ENCODE results near the gene SLC10A7. TPM values are rescaled to one million over a fixed set of nuclear protein-coding genes. Genes with fewer than 3 reads are reported as not detected.

The SLC10A7 gene
- total and polyA plus RNA-seq, 2 donors (not counting 1 experiment from before 2014, with no cell fraction given), result 7.4 to 12.6 TPM

DNA sequence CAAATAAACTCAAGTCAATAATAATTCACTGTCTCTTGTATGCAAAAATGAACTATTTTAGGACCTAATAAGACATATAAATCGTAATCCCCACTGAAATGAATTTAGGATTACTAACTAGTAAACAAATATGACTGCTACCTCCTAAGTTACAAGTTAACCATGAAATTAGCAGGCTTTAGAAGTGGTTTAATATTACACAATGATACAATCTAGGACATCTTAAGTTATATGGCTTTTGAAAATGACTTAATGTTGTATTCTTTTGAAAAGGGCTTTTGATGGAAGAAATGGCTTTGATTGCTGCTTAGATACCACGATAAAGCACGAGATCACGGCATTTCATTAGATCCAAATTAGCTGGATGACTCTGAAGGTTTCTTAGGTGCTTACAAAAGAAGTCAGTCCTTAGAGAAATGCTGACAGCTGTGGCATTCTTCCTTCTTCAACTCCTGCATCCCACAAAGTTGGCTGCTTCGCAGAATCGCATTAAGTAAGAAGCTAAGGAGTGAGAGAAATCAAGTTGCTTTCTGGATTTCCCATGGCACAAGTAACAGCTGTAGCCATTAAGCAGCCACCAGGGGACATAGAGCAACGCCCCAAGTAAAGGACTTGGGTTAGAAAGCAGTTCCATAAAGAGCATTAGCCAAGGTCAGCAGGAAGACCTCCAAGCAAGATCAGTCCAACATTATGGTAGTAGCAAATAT, 6.9 kb downstream of the SLC10A7 start:
- no peak for TF ChIP-seq EZH2 (IDR thresholded peaks at IDR 0.05; ENCODE audit: low read length, missing control alignments)
- TF ChIP-seq, protein P1, sequence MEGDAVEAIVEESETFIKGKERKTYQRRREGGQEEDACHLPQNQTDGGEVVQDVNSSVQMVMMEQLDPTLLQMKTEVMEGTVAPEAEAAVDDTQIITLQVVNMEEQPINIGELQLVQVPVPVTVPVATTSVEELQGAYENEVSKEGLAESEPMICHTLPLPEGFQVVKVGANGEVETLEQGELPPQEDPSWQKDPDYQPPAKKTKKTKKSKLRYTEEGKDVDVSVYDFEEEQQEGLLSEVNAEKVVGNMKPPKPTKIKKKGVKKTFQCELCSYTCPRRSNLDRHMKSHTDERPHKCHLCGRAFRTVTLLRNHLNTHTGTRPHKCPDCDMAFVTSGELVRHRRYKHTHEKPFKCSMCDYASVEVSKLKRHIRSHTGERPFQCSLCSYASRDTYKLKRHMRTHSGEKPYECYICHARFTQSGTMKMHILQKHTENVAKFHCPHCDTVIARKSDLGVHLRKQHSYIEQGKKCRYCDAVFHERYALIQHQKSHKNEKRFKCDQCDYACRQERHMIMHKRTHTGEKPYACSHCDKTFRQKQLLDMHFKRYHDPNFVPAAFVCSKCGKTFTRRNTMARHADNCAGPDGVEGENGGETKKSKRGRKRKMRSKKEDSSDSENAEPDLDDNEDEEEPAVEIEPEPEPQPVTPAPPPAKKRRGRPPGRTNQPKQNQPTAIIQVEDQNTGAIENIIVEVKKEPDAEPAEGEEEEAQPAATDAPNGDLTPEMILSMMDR (conservative IDR thresholded peaks at IDR 0.05 in 1 of 2, IDR thresholded peaks at IDR 0.05 in 1 of 2; ENCODE audit: low read depth in 1 of 2, low read length in 2 of 2), result no peak
- no peak overlapping the region for H3K27ac ChIP-seq (ENCODE audit: insufficient read depth, low read length)

DNA sequence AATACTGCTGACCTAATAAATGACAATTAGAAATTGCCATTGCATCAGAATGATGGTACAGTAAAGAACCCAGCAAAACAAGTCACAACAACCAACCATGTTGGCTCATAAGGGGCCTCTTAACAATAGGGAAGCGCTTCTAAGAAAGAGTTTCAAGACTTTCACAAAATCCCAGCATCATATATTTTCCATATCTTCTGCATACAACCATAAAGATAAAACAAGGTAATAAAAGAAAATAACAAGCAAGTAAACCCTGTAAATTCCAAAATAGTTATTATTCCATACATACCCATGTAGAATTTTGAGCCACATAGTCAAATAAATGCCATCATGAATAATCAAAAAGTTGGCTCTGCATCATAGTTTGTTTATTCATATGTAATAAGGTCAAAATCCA, 8.2 kb downstream of the SLC10A7 start:
- H3K9ac ChIP-seq (ENCODE audit: insufficient read depth, low read length), result no peak overlapping the region
- no peak overlapping the region for H3K4me2 ChIP-seq (ENCODE audit: extremely low read depth, insufficient read depth, low read length)
- H2AFZ ChIP-seq (ENCODE audit: low read length), result no peak overlapping the region
- no peaks in the 10 kb centered on the region for H3K9me3 ChIP-seq (ENCODE audit: control insufficient read depth, insufficient read depth, low read depth, low read length)
- H3K79me2 ChIP-seq (ENCODE audit: control insufficient read depth, insufficient read depth, low read length), result peaks cover 2% of the 10 kb centered on the region
- no peak overlapping the region for H3K4me3 ChIP-seq (replicated peaks in 1 of 4; ENCODE audit: control extremely low read depth in 1 of 4, insufficient read depth in 1 of 4, low read depth in 3 of 4, low read length in 4 of 4)
- no peaks in the 10 kb centered on the region for H3K4me1 ChIP-seq (ENCODE audit: control insufficient read depth, extremely low read depth, insufficient read depth, low read length)
- no peak overlapping the region for H3K27ac ChIP-seq (ENCODE audit: insufficient read depth, low read length)
- no peak for DNase-seq (ENCODE audit: low read depth in 2 of 2)
- no peaks in the 10 kb centered on the region for H3K36me3 ChIP-seq (ENCODE audit: control insufficient read depth, insufficient read depth, low read length)
- no peaks in the 10 kb centered on the region for H3K27me3 ChIP-seq (ENCODE audit: control insufficient read depth, insufficient read depth, low read length)
- no peak for TF ChIP-seq EZH2 (IDR thresholded peaks at IDR 0.05; ENCODE audit: low read length, missing control alignments)
- TF ChIP-seq, protein P1 (conservative IDR thresholded peaks at IDR 0.05 in 1 of 2, IDR thresholded peaks at IDR 0.05 in 1 of 2; ENCODE audit: low read depth in 1 of 2, low read length in 2 of 2), result no peak
- H4K20me1 ChIP-seq (ENCODE audit: control insufficient read depth, extremely low read depth, insufficient read depth, low read length), result no peaks in the 10 kb centered on the region

More for the DNA sequence above, 6.9 kb downstream of the SLC10A7 start:
- H3K27me3 ChIP-seq (ENCODE audit: control insufficient read depth, insufficient read depth, low read length), result no peaks in the 10 kb centered on the region
- no peaks in the 10 kb centered on the region for H3K36me3 ChIP-seq (ENCODE audit: control insufficient read depth, insufficient read depth, low read length)
- peaks cover 8% of the 10 kb centered on the region for H3K79me2 ChIP-seq (ENCODE audit: control insufficient read depth, insufficient read depth, low read length)
- no peak overlapping the region for H2AFZ ChIP-seq (ENCODE audit: low read length)
- H3K9me3 ChIP-seq (ENCODE audit: control insufficient read depth, insufficient read depth, low read depth, low read length), result no peaks in the 10 kb centered on the region
- no peaks in the 10 kb centered on the region for H3K4me1 ChIP-seq (ENCODE audit: control insufficient read depth, extremely low read depth, insufficient read depth, low read length)
- DNase-seq (ENCODE audit: low read depth in 2 of 2), result no peak
- no peak overlapping the region for H3K9ac ChIP-seq (ENCODE audit: insufficient read depth, low read length)
- no peak overlapping the region for H3K4me3 ChIP-seq (replicated peaks in 1 of 4; ENCODE audit: control extremely low read depth in 1 of 4, insufficient read depth in 1 of 4, low read depth in 3 of 4, low read length in 4 of 4)
- H4K20me1 ChIP-seq (ENCODE audit: control insufficient read depth, extremely low read depth, insufficient read depth, low read length), result no peaks in the 10 kb centered on the region
- no peak overlapping the region for H3K4me2 ChIP-seq (ENCODE audit: extremely low read depth, insufficient read depth, low read length)

DNA sequence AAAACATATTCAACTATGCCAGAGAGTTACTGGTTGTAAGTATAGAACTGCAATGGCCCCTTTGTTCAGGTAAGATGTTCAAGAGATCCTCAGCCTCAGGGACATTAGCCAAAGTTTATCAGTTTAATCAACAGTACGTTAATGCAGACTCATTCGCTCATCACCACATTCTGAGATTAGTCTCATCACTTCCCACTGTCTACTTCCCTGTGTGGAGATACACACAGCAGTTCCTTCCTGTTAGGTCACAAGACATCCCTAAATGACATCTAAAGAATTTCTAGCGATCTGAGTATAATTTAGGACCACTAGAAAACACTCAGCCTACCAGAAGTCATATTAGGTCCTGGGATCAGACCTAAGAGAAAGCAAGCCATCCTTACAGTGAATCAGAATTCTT, 10.4 kb downstream of the SLC10A7 start:
- TF ChIP-seq, protein P1 (conservative IDR thresholded peaks at IDR 0.05 in 1 of 2, IDR thresholded peaks at IDR 0.05 in 1 of 2; ENCODE audit: low read depth in 1 of 2, low read length in 2 of 2), result no peak
- Histone ChIP-seq H2AFZ (ENCODE audit: low read length) (no peak overlapping the region), H3K27ac (ENCODE audit: insufficient read depth, low read length) (no peak overlapping the region), H3K4me1 (ENCODE audit: control insufficient read depth, extremely low read depth, insufficient read depth, low read length) (no peaks in the 10 kb centered on the region), H3K9ac (ENCODE audit: insufficient read depth, low read length) (no peak overlapping the region), H3K9me3 (ENCODE audit: control insufficient read depth, insufficient read depth, low read depth, low read length) (no peaks in the 10 kb centered on the region), H3K27me3 (ENCODE audit: control insufficient read depth, insufficient read depth, low read length) (no peaks in the 10 kb centered on the region), H3K4me2 (ENCODE audit: extremely low read depth, insufficient read depth, low read length) (no peak overlapping the region), H3K79me2 (ENCODE audit: control insufficient read depth, insufficient read depth, low read length) (no peaks in the 10 kb centered on the region), H4K20me1 (ENCODE audit: control insufficient read depth, extremely low read depth, insufficient read depth, low read length) (no peaks in the 10 kb centered on the region), H3K36me3 (ENCODE audit: control insufficient read depth, insufficient read depth, low read length) (no peaks in the 10 kb centered on the region), H3K4me3 (replicated peaks in 1 of 4; ENCODE audit: control extremely low read depth in 1 of 4, insufficient read depth in 1 of 4, low read depth in 3 of 4, low read length in 4 of 4) (no peak overlapping the region)
- DNase-seq (ENCODE audit: low read depth in 2 of 2), result no peak
